Spleen (tissue), 11 donors: ENCODE data around the gene EMC1. TPM values are rescaled to one million over a fixed set of nuclear protein-coding genes. Genes with fewer than 3 reads are reported as not detected.

Experiments used
- DNase-seq: peaks from one replicate; pipeline ENCODE4 v3.0.0-alpha.2; 2020
- H3K27ac ChIP-seq, 8 donors: fragments of 200-600 bp; sonication (generic) in 7 of 8; 1 replicate in 4 of 8; 2 replicates in 4 of 8; pipeline versions ENCODE4 v1.5.0 to v1.8.0; 2016 to 2021; ENCODE audit warnings: inconsistent platforms in 4 of 8, mild to moderate bottlenecking in 4 of 8, moderate library complexity in 1 of 8
- H3K27me3 ChIP-seq, 7 donors: fragments of 200-600 bp; sonication (generic) in 6 of 7; replicated peaks in 1 of 7; 1 replicate in 4 of 7; 2 replicates in 3 of 7; pipeline versions ENCODE4 v1.5.0 to v1.8.0; 2016 to 2021; ENCODE audit warnings: inconsistent platforms in 3 of 7, mild to moderate bottlenecking in 1 of 7
- H3K36me3 ChIP-seq, 6 donors: fragments of 200-600 bp; sonication (generic) in 5 of 6; 1 replicate in 4 of 6; 2 replicates in 2 of 6; pipeline versions ENCODE4 v1.5.0 to v1.8.0; 2016 to 2021; ENCODE audit warnings: inconsistent platforms in 2 of 6
- H3K4me1 ChIP-seq, 6 donors: fragments of 200-600 bp; sonication (generic) in 5 of 6; 1 replicate in 3 of 6; 2 replicates in 3 of 6; pipeline versions ENCODE4 v1.5.0 to v1.8.0; 2016 to 2021; ENCODE audit warnings: inconsistent platforms in 3 of 6
- H3K4me3 ChIP-seq, 8 donors: fragments of 200-600 bp; sonication (generic) in 7 of 8; 1 replicate in 4 of 8; 2 replicates in 4 of 8; pipeline versions ENCODE4 v1.5.0 to v1.8.0; 2016 to 2021; ENCODE audit warnings: inconsistent platforms in 4 of 8, mild to moderate bottlenecking in 4 of 8, moderate library complexity in 2 of 8
- H3K9me3 ChIP-seq, 8 donors: fragments of 200-600 bp; sonication (generic) in 7 of 8; 1 replicate in 4 of 8; 2 replicates in 4 of 8; pipeline versions ENCODE4 v1.5.0 to v1.8.0; 2016 to 2021; ENCODE audit warnings: inconsistent platforms in 4 of 8
- POLR2A ChIP-seq, 3 donors: fragments of 450-650 bp; IDR thresholded peaks; one replicate each; pipeline ENCODE4 v1.5.1; 2017; ENCODE audit warnings: antibody characterized with exemption in 3 of 3, mild to moderate bottlenecking in 1 of 3
- POLR2AphosphoS5 ChIP-seq, 3 donors: sonication (generic); formaldehyde crosslinking; IDR thresholded peaks; one replicate each; pipeline ENCODE4 v1.5.1; 2017; ENCODE audit warnings: antibody characterized with exemption in 3 of 3
- WGBS, 5 donors: extraction: QIAGEN DNeasy Blood & Tissue Kit in 3 of 5; methylation state at CpG; one replicate each; pipeline versions ENCODE4 v1.1.5 to v1.1.7; 2013 to 2018; 5-methylcytosine and 5-hydroxymethylcytosine counted together
- intact Hi-C: fragments of 100-400 bp; cut with DNase I; formaldehyde crosslinking; loops from one replicate; pipeline ENCODE4 v1.15.0; 2023; ENCODE audit warnings: low total_unique reads
- polyA plus RNA-seq, 3 donors: library from polyadenylated mRNA; stranded (reverse); fragments of 200-250 nt; gene quantifications; one replicate each; pipeline ENCODE4 v1.2.1, GENCODE V29; 2013
- total RNA-seq, 7 donors: library from RNA; depleted of rRNA in 3 of 7; stranded (reverse); fragments of >200 nt in 3 of 7; fragmentation: NEBNext Ultra II Directional in 4 of 7; extraction: Animal tissue kit (Norgen Biotek cat#: 25700) in 4 of 7; gene quantifications; one replicate each; pipeline versions ENCODE4 v1.1.0 to v1.2.1, GENCODE V29; 2016 to 2021
- TF ChIP-seq, protein P1 (sequence below), 11 experiments: fragments of 200-600 bp in 7 of 11; fragments of 450-650 bp in 4 of 11; sonication (generic) in 4 of 11; IDR thresholded peaks in 8 of 11; conservative IDR thresholded peaks in 3 of 11; 1 replicate in 7 of 11; 2 replicates in 4 of 11; pipeline versions ENCODE4 v1.4.0 to v1.8.0; 2016 to 2021; ENCODE audit warnings: antibody characterized with exemption in 11 of 11, inconsistent platforms in 4 of 11, mild to moderate bottlenecking in 1 of 11
- donor health status: healthy with polysubstance abuse.
- donor health status: DM: no; HTN: no; CAD: no; lungs with moderate emphysema.
- donor health status: DM: no; HTN: no; CAD: no.
- donor health status: Bipolar disorder and iron deficiency.
- donor health status: healthy.
- donor health status: DM: no; HTN: no; CAD: no.
- donor health status: DM: yes; HTN: yes; CAD: no.

EMC1 gene
- total and polyA plus RNA-seq, 10 donors: 5.1 to 45.6 (median 28.6) TPM

DNA sequence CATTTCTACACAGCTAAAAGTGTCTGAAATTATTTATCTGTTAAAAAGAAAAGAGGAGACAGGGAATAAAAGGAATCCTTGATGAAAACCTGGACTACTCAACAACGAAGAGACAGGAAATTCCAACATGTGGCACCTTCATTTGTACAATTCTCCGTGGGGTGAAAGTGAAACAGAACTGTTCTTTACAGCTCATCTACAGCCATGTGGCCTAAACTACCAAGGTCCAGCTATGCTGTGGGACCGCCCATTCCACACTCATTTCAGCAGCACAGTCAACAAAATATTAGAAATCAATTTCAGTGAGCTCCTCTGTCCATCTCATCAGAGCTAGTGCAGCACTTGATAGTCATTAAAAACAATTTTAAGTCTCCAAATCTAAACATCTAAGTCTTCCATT, 85.3 kb downstream of the EMC1 start:
- Histone ChIP-seq H3K4me3 (no peak overlapping the region), H3K4me1 (no peaks in the 10 kb centered on the region), H3K27me3 (no peaks in the 10 kb centered on the region), H3K36me3 (peaks cover 10 to 100% (median 99%) of the 10 kb centered on the region in 6 donors), H3K9me3 (no peaks in the 10 kb centered on the region), H3K27ac (no peak overlapping the region)
- 62 to 73% (median 71%) methylated on average over 3 of the region's 3 CpGs for WGBS, 5 donors
- DNase-seq: no peak
- TF ChIP-seq, protein P1, sequence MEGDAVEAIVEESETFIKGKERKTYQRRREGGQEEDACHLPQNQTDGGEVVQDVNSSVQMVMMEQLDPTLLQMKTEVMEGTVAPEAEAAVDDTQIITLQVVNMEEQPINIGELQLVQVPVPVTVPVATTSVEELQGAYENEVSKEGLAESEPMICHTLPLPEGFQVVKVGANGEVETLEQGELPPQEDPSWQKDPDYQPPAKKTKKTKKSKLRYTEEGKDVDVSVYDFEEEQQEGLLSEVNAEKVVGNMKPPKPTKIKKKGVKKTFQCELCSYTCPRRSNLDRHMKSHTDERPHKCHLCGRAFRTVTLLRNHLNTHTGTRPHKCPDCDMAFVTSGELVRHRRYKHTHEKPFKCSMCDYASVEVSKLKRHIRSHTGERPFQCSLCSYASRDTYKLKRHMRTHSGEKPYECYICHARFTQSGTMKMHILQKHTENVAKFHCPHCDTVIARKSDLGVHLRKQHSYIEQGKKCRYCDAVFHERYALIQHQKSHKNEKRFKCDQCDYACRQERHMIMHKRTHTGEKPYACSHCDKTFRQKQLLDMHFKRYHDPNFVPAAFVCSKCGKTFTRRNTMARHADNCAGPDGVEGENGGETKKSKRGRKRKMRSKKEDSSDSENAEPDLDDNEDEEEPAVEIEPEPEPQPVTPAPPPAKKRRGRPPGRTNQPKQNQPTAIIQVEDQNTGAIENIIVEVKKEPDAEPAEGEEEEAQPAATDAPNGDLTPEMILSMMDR (IDR thresholded peaks at IDR 0.05 in 8 of 11, conservative IDR thresholded peaks at IDR 0.05 in 3 of 11): no peak
- TF ChIP-seq POLR2A (IDR thresholded peaks at IDR 0.05) (no peak), POLR2AphosphoS5 (IDR thresholded peaks at IDR 0.05) (no peak)
- intact Hi-C loops: no loop called here

Other genes with a start within 250 kb of the EMC1 start
- 100 to 1,000 TPM; 141 to 177 (median 152) TPM for gene UBR4, start 41.3 kb downstream of the EMC1 start, total RNA-seq
- 100 to 1,000 TPM in 2 of 3 donors, 10 to 100 TPM in 1; 72.5 to 184 (median 128) TPM for gene UBR4, start 41.3 kb downstream of the EMC1 start, polyA plus RNA-seq
- gene MRTO4, start 281 bp upstream of the EMC1 start, total RNA-seq: 10 to 100 TPM; 12.1 to 31.6 (median 20.7) TPM
- 10 to 100 TPM; 41.3 to 44.1 (median 43.2) TPM for gene MRTO4, start 281 bp upstream of the EMC1 start, polyA plus RNA-seq
- gene AKR7A3, start 37.2 kb upstream of the EMC1 start, total RNA-seq: 1 to 10 TPM in 4 of 7 donors, under 1 TPM in 3; 0.60 to 2.2 (median 1.4) TPM
- 1 to 10 TPM in 2 of 3 donors, under 1 TPM in 1; 0.55 to 1.8 (median 1.0) TPM for gene AKR7A3, start 37.2 kb upstream of the EMC1 start, polyA plus RNA-seq
- 10 to 100 TPM; 31.4 to 68.4 (median 34.6) TPM for gene AKR7A2, start 60.6 kb upstream of the EMC1 start, total RNA-seq
- gene AKR7A2, start 60.6 kb upstream of the EMC1 start, polyA plus RNA-seq: 10 to 100 TPM; 14.6 to 35.5 (median 28.6) TPM
- 10 to 100 TPM; 10.8 to 17.6 (median 12.7) TPM for gene SLC66A1, start 60.8 kb upstream of the EMC1 start, total RNA-seq
- 10 to 100 TPM in 2 of 3 donors, 1 to 10 TPM in 1; 9.6 to 20.9 (median 17.3) TPM for gene SLC66A1, start 60.8 kb upstream of the EMC1 start, polyA plus RNA-seq
- 100 to 1,000 TPM; 139 to 386 (median 302) TPM for gene CAPZB, start 234.0 kb upstream of the EMC1 start, total RNA-seq
- gene CAPZB, start 234.0 kb upstream of the EMC1 start, polyA plus RNA-seq: 100 to 1,000 TPM; 221 to 281 (median 274) TPM